GM18907 (cell line): ENCODE measurements around the gene CSH2.
"Not testable (repeated sequence)": the region's sequence is repeated elsewhere in the genome, so short reads cannot be mapped to it uniquely, and the experiment has no call there.

Experiments
- ATAC-seq: cut with Tn5 transposase; IDR thresholded peaks from one replicate; pipeline ENCODE4 v1.9.1; 2021; ENCODE audit warnings: mild to moderate bottlenecking, moderate library complexity; ENCODE audit not compliant: unreplicated experiment

Gene CSH2

GRCh38 chr17:63898899-63899798 is 25.7 kb upstream of the CSH2 start:
- not testable (repeated sequence) for ATAC-seq

DNA sequence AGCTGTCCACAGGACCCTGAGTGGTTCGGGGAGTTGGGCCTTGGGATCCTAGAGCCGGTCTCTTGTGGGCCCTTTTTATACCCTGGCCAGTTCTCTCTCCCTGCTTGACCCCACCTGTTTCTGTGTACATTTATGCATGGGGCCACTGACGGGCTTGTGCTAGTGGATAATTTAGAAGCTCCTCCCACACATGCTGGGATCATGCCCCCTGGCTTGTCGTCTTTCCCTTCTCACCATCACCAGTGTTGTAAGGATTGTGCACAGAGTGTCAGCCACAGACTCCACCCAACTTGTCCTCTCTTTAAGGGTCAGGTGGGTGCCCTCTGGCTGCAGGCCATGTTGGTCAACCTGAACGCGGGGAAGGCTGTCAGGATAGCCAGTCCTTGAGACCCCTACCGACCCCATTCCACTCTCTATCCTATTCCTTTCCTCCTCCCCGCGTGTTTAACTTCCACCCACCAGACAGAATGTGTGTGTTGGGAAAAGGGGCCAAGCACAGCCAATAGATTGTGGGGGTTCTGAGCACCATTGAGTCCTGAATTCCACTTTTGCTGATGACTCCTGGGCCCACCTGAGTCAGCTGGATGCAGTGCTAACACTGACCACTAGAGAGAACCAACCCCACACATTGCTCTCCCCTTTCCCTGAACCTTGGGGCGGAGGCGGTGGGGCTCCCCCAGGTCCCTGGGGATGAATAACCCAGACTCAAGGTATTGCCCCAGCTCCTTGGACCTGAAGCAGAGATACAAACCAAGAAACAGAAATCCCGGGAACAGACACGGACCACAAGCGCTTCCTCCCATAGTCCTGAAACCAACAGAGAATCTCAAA is 23.3 kb upstream of the CSH2 start, which contains the start of gene CSH1:
Gene CSH1 (minus strand): TSS at position 51 of the 831 bp plus-strand sequence. CDS start 63 bp downstream, outside the sequence.
- ATAC-seq = not testable (repeated sequence)

DNA sequence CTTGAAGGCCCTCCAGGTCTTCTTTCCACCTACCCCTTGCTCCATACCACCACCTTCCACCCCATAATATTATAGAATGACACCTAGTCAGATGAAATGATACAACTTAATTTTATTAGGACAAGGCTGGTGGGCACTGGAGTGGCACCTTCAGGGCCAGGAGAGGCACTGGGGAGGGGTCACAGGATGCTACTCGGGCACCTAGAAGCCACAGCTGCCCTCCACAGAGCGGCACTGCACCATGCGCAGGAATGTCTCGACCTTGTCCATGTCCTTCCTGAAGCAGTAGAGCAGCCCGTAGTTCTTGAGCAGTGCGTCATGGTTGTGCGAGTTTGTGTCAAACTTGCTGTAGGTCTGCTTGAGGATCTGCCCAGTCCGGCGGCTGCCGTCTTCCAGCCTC is 21.3 kb upstream of the CSH2 start:
- ATAC-seq = not testable (repeated sequence)

DNA sequence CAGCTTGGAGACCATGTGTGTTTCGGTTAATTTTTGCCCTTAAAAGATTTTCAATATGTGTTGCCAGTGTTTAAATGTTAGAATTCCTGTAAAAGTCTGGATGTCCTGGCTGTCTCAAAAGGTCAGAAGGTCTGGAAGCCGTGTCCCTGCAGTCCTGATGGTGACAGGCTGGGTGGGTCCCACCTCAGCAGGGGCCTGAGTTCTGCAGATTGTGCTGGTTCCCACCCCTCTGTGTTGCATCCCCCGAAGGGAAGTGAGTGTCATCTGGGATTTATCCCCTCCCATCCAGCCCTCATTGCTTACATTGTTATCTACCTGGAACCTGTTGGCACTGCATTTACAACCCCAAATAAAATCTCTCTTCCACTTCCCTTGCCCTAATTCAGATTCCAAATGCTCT is 20.5 kb upstream of the CSH2 start:
- not testable (repeated sequence) for ATAC-seq

DNA sequence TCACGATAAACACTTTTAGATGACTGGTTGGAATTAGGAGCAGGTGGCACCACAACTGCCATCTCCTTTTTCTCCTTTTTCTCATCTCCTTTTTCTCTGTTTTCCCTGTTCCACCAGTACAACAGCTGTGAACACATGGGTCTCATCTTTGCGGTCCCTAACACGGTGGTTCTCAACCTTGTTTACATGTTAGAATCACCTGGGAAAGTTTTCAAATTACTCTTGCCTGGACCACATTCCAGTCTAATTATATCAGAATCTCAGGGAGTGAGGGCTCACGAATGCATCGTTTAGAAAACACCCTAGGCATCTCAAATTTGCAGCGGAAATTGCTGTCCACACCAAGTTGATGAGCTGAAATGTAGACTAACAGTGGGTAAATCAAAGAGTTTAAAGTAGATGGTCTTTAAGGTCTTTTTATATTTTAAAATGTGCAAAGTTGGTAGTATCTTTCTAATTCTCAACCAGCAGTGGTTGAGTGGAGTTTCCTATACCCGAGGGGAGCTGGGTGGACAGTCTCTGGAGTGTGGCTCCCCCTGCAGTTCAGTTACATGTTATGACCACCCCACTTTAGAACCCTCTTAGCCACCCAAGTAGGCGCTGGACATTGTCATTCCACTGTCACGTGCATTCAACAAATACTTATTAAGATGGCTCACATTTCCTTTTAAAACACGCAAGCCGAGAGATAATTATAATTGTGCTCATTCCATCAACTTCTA is 19.0 kb upstream of the CSH2 start:
- ATAC-seq = not testable (repeated sequence)

DNA sequence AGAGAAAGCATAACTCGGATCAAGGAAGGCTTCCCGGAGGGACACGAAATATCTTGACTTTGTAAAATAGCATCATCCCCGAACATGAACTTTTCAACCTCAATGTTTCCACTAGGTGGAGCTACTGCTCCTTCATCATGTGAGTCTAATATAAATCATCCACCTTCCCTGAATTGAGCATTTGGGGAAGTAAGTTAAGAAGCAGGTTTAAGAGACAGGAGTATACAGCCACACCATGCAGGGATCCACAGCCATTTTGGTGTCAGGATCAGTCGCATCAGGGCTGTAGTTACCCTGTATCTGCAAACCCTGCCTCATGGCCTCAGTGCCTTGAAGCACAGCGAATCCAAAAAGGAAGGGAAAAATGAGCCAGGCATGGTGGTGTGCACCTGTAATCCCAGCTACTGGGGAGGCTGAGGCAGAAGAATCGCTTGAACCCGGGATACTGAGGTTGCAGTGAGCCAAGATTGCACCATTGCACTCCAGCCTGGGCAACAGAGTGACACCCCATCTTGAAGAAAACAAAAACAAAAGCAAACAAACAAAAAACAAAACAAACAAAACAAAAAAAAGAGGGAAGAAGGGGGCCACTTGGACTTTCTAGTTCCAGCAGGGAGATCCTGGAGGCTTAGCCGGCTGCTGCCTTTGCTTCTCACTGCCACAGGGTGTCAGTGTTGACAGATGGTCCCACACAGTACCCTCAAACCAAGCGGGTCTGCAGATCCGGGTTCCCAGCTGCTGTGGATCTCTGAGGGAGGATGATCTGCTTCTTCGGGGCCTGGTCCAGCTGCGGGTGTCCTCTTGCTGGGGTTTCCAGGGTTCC is 15.8 kb upstream of the CSH2 start:
- not testable (repeated sequence) for ATAC-seq

DNA sequence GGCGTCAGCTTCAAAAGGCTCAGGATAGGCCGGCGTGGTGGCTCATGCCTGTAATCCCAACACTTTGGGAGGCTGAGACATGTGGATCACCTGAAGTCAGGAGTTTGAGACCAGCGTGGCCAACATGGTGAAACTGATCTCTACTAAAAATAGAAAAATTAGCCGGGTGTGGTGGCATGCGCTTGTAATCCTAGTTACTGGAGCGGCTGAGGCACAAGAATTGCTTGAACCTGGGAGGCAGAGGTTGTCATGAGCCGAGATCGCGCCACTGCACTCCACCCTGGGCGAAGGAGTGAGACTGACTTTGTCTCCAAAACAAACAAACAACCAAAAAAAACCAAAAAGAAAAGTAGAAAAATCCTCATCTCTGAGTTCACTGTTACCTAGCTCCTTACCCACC is 11.6 kb upstream of the CSH2 start:
- not testable (repeated sequence) for ATAC-seq

- ATAC-seq = not testable (repeated sequence)
Observed at GRCh38 chr17:63882626-63883126, 9.2 kb upstream of the CSH2 start.

- no peak for ATAC-seq
Observed at GRCh38 chr17:63881935-63882601, 8.6 kb upstream of the CSH2 start, which contains the start of gene GH2. Gene GH2 (minus strand): TSS chr17:63881944. CDS start chr17:63881801, 143 bp downstream.

- ATAC-seq = not testable (repeated sequence)
Observed at GRCh38 chr17:63881337-63881736, 7.9 kb upstream of the CSH2 start.

- ATAC-seq = no peak
Observed at GRCh38 chr17:63880706-63881105, 7.2 kb upstream of the CSH2 start.

DNA sequence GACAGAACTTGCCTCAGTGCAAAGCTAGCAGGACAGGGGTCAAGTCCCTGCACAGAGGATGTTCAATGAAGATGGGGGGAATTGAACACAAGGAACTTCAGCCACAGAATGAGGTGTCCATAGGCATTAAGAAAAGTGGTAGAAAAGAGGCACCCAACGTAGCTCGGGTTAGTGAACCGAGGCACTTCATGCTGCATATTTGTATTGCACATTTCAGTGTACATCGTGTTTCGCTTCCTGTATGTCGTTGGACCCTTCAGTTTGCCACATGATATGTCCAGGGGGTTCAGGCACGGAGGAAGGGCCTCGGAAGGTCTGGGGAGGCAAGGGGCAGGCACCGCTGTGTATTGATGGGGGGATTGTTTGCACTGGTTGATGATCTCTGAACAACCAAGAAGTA is 4.9 kb upstream of the CSH2 start:
- not testable (repeated sequence) for ATAC-seq

DNA sequence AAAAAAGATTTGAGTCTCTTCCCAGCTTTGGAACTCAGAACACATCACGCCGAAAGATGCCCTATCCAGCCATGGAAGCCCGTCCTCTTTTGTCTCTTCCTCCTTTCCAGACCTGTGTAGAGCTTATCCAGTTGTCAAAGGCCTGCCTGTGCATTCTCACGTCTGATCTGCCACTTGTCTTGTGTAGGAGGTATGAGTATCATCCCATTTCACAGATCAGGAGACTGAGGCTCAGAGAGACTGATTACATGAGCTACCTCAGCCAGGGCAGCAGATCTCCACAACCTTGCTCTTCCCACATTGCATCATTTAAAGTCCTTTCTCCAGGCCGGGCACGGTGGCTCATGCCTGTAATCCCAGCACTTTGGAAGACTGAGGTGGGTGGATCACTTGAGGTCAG is 1.2 kb upstream of the CSH2 start:
- ATAC-seq = not testable (repeated sequence)

GRCh38 chr17:63874061-63874626 is 667 bp upstream of the CSH2 start:
- ATAC-seq = not testable (repeated sequence)

DNA sequence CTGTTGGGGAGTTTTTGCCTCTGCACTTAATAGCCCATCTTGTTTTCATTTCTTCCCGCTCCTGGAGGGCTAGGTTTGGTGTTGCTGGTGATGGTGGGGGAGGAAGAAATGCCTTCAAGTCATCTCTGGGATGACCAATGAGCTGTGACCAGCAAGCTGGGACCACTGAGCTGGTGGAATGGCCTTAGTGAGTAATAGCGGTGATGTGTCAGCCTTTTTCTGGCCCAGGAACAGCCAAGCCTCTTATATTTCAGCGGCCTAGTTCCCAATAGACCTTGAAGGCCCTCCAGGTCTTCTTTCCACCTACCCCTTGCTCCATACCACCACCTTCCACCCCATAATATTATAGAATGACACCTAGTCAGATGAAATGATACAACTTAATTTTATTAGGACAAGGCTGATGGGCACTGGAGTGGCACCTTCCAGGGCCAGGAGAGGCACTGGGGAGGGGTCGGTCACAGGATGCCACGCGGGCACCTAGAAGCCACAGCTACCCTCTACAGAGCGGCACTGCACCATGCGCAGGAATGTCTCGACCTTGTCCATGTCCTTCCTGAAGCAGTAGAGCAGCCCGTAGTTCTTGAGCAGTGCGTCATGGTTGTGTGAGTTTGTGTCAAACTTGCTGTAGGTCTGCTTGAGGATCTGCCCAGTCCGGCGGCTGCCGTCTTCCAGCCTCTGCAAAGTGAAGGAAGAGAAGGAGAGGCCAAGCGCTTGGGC is 1.7 kb downstream of the CSH2 start:
- ATAC-seq = not testable (repeated sequence)

DNA sequence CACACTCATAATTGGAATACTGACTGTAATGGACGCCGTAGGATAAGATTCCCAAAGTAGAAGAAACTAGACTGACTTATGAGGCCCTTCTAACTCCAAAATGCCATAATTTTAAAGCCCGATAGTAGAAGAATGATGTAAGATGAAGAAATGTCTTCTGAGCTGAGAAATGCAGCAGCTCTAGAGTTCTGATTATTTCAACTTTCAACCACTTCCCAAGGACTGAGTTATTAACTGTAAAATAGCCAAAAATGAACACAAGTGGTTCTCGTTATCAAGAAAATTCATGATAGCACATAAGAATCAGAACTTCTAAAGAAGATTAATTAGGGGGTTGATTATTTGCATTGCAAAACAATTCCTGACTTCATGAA is 3.2 kb downstream of the CSH2 start:
- not testable (repeated sequence) for ATAC-seq

DNA sequence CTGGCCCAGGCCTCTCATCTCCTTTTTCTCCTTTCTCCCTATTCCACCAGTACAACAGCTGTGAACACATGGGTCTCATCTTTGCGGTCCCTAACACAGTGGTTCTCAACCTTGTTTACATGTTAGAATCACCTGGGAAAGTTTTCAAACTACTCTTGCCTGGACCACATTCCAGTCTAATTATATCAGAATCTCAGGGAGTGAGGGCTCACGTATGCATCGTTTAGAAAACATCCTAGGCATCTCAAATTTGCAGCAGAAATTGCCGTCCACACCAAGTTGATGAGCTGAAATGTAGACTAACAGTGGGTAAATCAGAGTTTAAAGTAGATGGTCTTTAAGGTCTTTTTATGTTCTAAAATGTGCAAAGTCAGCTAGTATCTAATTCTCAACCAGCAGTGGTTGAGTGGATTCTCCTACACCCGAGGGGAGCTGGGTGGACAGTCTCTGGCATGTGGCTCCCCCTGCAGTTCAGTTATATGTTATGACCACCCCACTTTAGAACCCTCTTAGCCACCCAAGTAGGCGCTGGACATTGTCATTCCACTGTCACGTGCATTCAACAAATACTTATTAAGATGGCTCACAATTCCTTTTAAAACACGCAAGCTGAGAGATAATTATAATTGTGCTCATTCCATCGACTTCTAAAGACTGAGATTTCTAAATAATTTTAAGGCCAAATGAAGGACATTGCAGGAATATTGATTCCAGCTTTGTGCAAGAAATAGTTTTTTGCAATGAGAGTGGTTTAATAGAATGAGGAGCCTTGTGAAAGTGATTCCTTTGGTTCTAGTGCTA is 3.8 kb downstream of the CSH2 start:
- ATAC-seq = not testable (repeated sequence)
